ENCODE measurements around the gene TRIM72.

TRIM72 gene

GRCh38 chr16:31185339-31185738, 28.6 kb upstream of the TRIM72 start:
- peak overlapping the region; percentile 30 for H3K9ac ChIP-seq (ENCODE audit: low read length)
- no peak overlapping the region for H3K14ac ChIP-seq (ENCODE audit: low read length in 2 of 2)
- peaks cover 52 to 79% of the 10 kb centered on the region in 2 experiments for H3K36me3 ChIP-seq (ENCODE audit: control insufficient read depth in 1 of 2, insufficient read depth in 2 of 2, low read depth in 1 of 2, low read length in 2 of 2)
- no peak overlapping the region for H2AFZ ChIP-seq (ENCODE audit: low read depth, low read length)
- 90% methylated on average over 5 of the region's 5 CpGs for WGBS
- H3K4ac ChIP-seq (ENCODE audit: low read depth in 1 of 2, low read length in 2 of 2): no peak overlapping the region
- H3K4me2 ChIP-seq (ENCODE audit: low read length, poor library complexity, severe bottlenecking): no peak overlapping the region
- no peak overlapping the region for H2AK5ac ChIP-seq (ENCODE audit: low read length, severe bottlenecking)
- H3K27me3 ChIP-seq (ENCODE audit: control insufficient read depth in 1 of 2, insufficient read depth in 1 of 2, low read length in 2 of 2): no peaks in the 10 kb centered on the region
- no peaks in the 10 kb centered on the region for H3K9me3 ChIP-seq (ENCODE audit: control insufficient read depth, low read length)
- no peak overlapping the region for H4K91ac ChIP-seq (ENCODE audit: low read length)
- no peak overlapping the region for H3K4me3 ChIP-seq (ENCODE audit: insufficient read depth in 1 of 2, low read depth in 1 of 2, low read length in 2 of 2)
- peaks cover 5% of the 10 kb centered on the region for H3K79me1 ChIP-seq (replicated peaks; ENCODE audit: low read length, poor library complexity, severe bottlenecking)
- H2BK12ac ChIP-seq (ENCODE audit: low read length in 2 of 2): no peak overlapping the region
- H3K27ac ChIP-seq (ENCODE audit: low read length, poor library complexity, severe bottlenecking): no peak overlapping the region
- no peak for DNase-seq
- no peak overlapping the region for H2BK5ac ChIP-seq (ENCODE audit: low read depth, low read length, poor library complexity, severe bottlenecking)
- H2BK15ac ChIP-seq (ENCODE audit: low read depth, poor library complexity, severe bottlenecking): no peak overlapping the region
- no peak overlapping the region for H2BK120ac ChIP-seq (ENCODE audit: low read depth, low read length)
- H3K4me1 ChIP-seq (ENCODE audit: control insufficient read depth, insufficient read depth, low read depth, low read length): peaks cover 16% of the 10 kb centered on the region
- no peak overlapping the region for H3K18ac ChIP-seq (ENCODE audit: low read depth in 1 of 2, low read length in 2 of 2)
- H4K8ac ChIP-seq (ENCODE audit: low read length): no peak overlapping the region
- H3K23ac ChIP-seq (ENCODE audit: low read length in 2 of 2): no peak overlapping the region

GRCh38 chr16:31186176-31186575, 27.7 kb upstream of the TRIM72 start:
- 96% methylated on average over 7 of the region's 7 CpGs for WGBS
- Histone ChIP-seq H3K9me3 (ENCODE audit: control insufficient read depth, low read length) (no peaks in the 10 kb centered on the region), H4K91ac (ENCODE audit: low read length) (no peak overlapping the region), H3K14ac (ENCODE audit: low read length in 2 of 2) (no peak overlapping the region), H2BK120ac (ENCODE audit: low read depth, low read length) (no peak overlapping the region), H3K36me3 (ENCODE audit: control insufficient read depth in 1 of 2, insufficient read depth in 2 of 2, low read depth in 1 of 2, low read length in 2 of 2) (peaks cover 58 to 87% of the 10 kb centered on the region in 2 experiments), H3K4me3 (ENCODE audit: insufficient read depth in 1 of 2, low read depth in 1 of 2, low read length in 2 of 2) (no peak overlapping the region), H3K4me1 (ENCODE audit: control insufficient read depth, insufficient read depth, low read depth, low read length) (peaks cover 16% of the 10 kb centered on the region), H2BK12ac (ENCODE audit: low read length in 2 of 2) (no peak overlapping the region), H3K27me3 (ENCODE audit: control insufficient read depth in 1 of 2, insufficient read depth in 1 of 2, low read length in 2 of 2) (no peaks in the 10 kb centered on the region), H4K8ac (ENCODE audit: low read length) (no peak overlapping the region), H2AK5ac (ENCODE audit: low read length, severe bottlenecking) (no peak overlapping the region), H3K23ac (ENCODE audit: low read length in 2 of 2) (no peak overlapping the region), H3K9ac (ENCODE audit: low read length) (peak overlapping the region; percentile 30), H3K4me2 (ENCODE audit: low read length, poor library complexity, severe bottlenecking) (no peak overlapping the region), H2BK15ac (ENCODE audit: low read depth, poor library complexity, severe bottlenecking) (no peak overlapping the region), H3K79me1 (replicated peaks; ENCODE audit: low read length, poor library complexity, severe bottlenecking) (peaks cover 5% of the 10 kb centered on the region), H3K18ac (ENCODE audit: low read depth in 1 of 2, low read length in 2 of 2) (no peak overlapping the region), H3K27ac (ENCODE audit: low read length, poor library complexity, severe bottlenecking) (no peak overlapping the region), H2BK5ac (ENCODE audit: low read depth, low read length, poor library complexity, severe bottlenecking) (no peak overlapping the region), H3K4ac (ENCODE audit: low read depth in 1 of 2, low read length in 2 of 2) (no peak overlapping the region), H2AFZ (ENCODE audit: low read depth, low read length) (no peak overlapping the region)
- DNase-seq: no peak

GRCh38 chr16:31186930-31187807, 26.8 kb upstream of the TRIM72 start:
- no peak overlapping the region for H2BK5ac ChIP-seq (ENCODE audit: low read depth, low read length, poor library complexity, severe bottlenecking)
- no peak for DNase-seq
- H3K9ac ChIP-seq (ENCODE audit: low read length): peak overlapping the region; percentile 50
- H4K8ac ChIP-seq (ENCODE audit: low read length): no peak overlapping the region
- no peak overlapping the region for H2BK120ac ChIP-seq (ENCODE audit: low read depth, low read length)
- no peak overlapping the region for H4K91ac ChIP-seq (ENCODE audit: low read length)
- H3K4me2 ChIP-seq (ENCODE audit: low read length, poor library complexity, severe bottlenecking): no peak overlapping the region
- H3K4me1 ChIP-seq (ENCODE audit: control insufficient read depth, insufficient read depth, low read depth, low read length): peaks cover 16% of the 10 kb centered on the region
- no peak overlapping the region for H2AK5ac ChIP-seq (ENCODE audit: low read length, severe bottlenecking)
- H3K27me3 ChIP-seq (ENCODE audit: control insufficient read depth in 1 of 2, insufficient read depth in 1 of 2, low read length in 2 of 2): no peaks in the 10 kb centered on the region
- H2AFZ ChIP-seq (ENCODE audit: low read depth, low read length): no peak overlapping the region
- no peak overlapping the region for H3K18ac ChIP-seq (ENCODE audit: low read depth in 1 of 2, low read length in 2 of 2)
- WGBS: 95% methylated on average over 10 of the region's 10 CpGs
- no peaks in the 10 kb centered on the region for H3K9me3 ChIP-seq (ENCODE audit: control insufficient read depth, low read length)
- no peak overlapping the region for H3K27ac ChIP-seq (ENCODE audit: low read length, poor library complexity, severe bottlenecking)
- peaks cover 9% of the 10 kb centered on the region for H3K79me1 ChIP-seq (replicated peaks; ENCODE audit: low read length, poor library complexity, severe bottlenecking)
- no peak overlapping the region for H2BK15ac ChIP-seq (ENCODE audit: low read depth, poor library complexity, severe bottlenecking)
- H3K14ac ChIP-seq (ENCODE audit: low read length in 2 of 2): no peak overlapping the region
- H3K4me3 ChIP-seq (ENCODE audit: insufficient read depth in 1 of 2, low read depth in 1 of 2, low read length in 2 of 2): no peak overlapping the region
- H2BK12ac ChIP-seq (ENCODE audit: low read length in 2 of 2): no peak overlapping the region
- H3K36me3 ChIP-seq (ENCODE audit: control insufficient read depth in 1 of 2, insufficient read depth in 2 of 2, low read depth in 1 of 2, low read length in 2 of 2): peaks cover 67 to 97% of the 10 kb centered on the region in 2 experiments
- H3K23ac ChIP-seq (ENCODE audit: low read length in 2 of 2): no peak overlapping the region
- H3K4ac ChIP-seq (ENCODE audit: low read depth in 1 of 2, low read length in 2 of 2): no peak overlapping the region

GRCh38 chr16:31187808-31188189, 26.1 kb upstream of the TRIM72 start:
- Histone ChIP-seq H2BK120ac (ENCODE audit: low read depth, low read length) (no peak overlapping the region), H3K9ac (ENCODE audit: low read length) (peak overlapping the region; percentile 50), H3K18ac (ENCODE audit: low read depth in 1 of 2, low read length in 2 of 2) (no peak overlapping the region), H3K4me3 (ENCODE audit: insufficient read depth in 1 of 2, low read depth in 1 of 2, low read length in 2 of 2) (no peak overlapping the region), H3K9me3 (ENCODE audit: control insufficient read depth, low read length) (no peaks in the 10 kb centered on the region), H3K4me1 (ENCODE audit: control insufficient read depth, insufficient read depth, low read depth, low read length) (peaks cover 11% of the 10 kb centered on the region), H3K36me3 (ENCODE audit: control insufficient read depth in 1 of 2, insufficient read depth in 2 of 2, low read depth in 1 of 2, low read length in 2 of 2) (peaks cover 67 to 100% of the 10 kb centered on the region in 2 experiments), H4K8ac (ENCODE audit: low read length) (peak overlapping the region; percentile 39), H4K91ac (ENCODE audit: low read length) (no peak overlapping the region), H3K14ac (ENCODE audit: low read length in 2 of 2) (no peak overlapping the region), H3K4me2 (ENCODE audit: low read length, poor library complexity, severe bottlenecking) (no peak overlapping the region), H3K23ac (ENCODE audit: low read length in 2 of 2) (no peak overlapping the region), H2AK5ac (ENCODE audit: low read length, severe bottlenecking) (no peak overlapping the region), H2BK12ac (ENCODE audit: low read length in 2 of 2) (no peak overlapping the region), H3K79me1 (replicated peaks; ENCODE audit: low read length, poor library complexity, severe bottlenecking) (peaks cover 12% of the 10 kb centered on the region), H2AFZ (ENCODE audit: low read depth, low read length) (no peak overlapping the region), H3K27ac (ENCODE audit: low read length, poor library complexity, severe bottlenecking) (no peak overlapping the region), H2BK5ac (ENCODE audit: low read depth, low read length, poor library complexity, severe bottlenecking) (no peak overlapping the region), H3K4ac (ENCODE audit: low read depth in 1 of 2, low read length in 2 of 2) (no peak overlapping the region), H3K27me3 (ENCODE audit: control insufficient read depth in 1 of 2, insufficient read depth in 1 of 2, low read length in 2 of 2) (no peaks in the 10 kb centered on the region), H2BK15ac (ENCODE audit: low read depth, poor library complexity, severe bottlenecking) (no peak overlapping the region)
- WGBS: 95% methylated on average over 8 of the region's 8 CpGs
- no peak for DNase-seq

Measured in mesenchymal stem cell (in vitro differentiated cells and primary cell).